H9 (cell line): ENCODE results near the gene CMTM8. TPM values are rescaled to one million over a fixed set of nuclear protein-coding genes. Genes with fewer than 3 reads are reported as not detected.
A peak's percentile ranks its signal among the peaks of the same experiment; 100 is the strongest.

ENCODE experiments used
- DNase-seq: peaks from one replicate; pipeline ENCODE4 v3.0.0-alpha.2; 2017
- H2AFZ ChIP-seq: one replicate; pipeline ENCODE4 v1.6.1; 2013; ENCODE audit warnings: mild to moderate bottlenecking, low read length, control low read depth, moderate library complexity
- H2AK5ac ChIP-seq: 2 replicates; pipeline ENCODE4 v1.6.1; 2013; ENCODE audit warnings: low read length, control low read depth, mixed read lengths; ENCODE audit not compliant: insufficient read length
- H2BK120ac ChIP-seq: one replicate; pipeline ENCODE4 v1.6.1; 2013; ENCODE audit warnings: low read depth, mild to moderate bottlenecking, low read length, control low read depth, inconsistent platforms; ENCODE audit not compliant: poor library complexity, severe bottlenecking
- H2BK12ac ChIP-seq: 2 replicates; pipeline ENCODE4 v1.6.1; 2013; ENCODE audit warnings: low read length, control low read depth, mixed read lengths, low read depth; ENCODE audit not compliant: insufficient read length
- H2BK15ac ChIP-seq: 2 replicates; pipeline ENCODE4 v1.6.1; 2013; ENCODE audit warnings: low read depth, low read length, control low read depth
- H2BK20ac ChIP-seq: one replicate; pipeline ENCODE4 v1.6.1; 2013; ENCODE audit warnings: low read depth, mild to moderate bottlenecking, low read length, control low read depth, inconsistent platforms; ENCODE audit not compliant: poor library complexity, severe bottlenecking
- H2BK5ac ChIP-seq: 2 replicates; pipeline ENCODE4 v1.6.1; 2013; ENCODE audit warnings: low read length, control low read depth, mixed read lengths; ENCODE audit not compliant: insufficient read length
- H3K14ac ChIP-seq: 2 replicates; pipeline ENCODE4 v1.6.1; 2013; ENCODE audit warnings: low read length, control low read depth; ENCODE audit not compliant: insufficient read depth
- H3K18ac ChIP-seq: 2 replicates; pipeline ENCODE4 v1.6.1; 2013; ENCODE audit warnings: low read depth, mild to moderate bottlenecking, mixed read lengths, low read length, control low read depth; ENCODE audit not compliant: insufficient read length
- H3K23ac ChIP-seq: 2 replicates; pipeline ENCODE4 v1.6.1; 2013; ENCODE audit warnings: low read length, control low read depth, mixed read lengths, low read depth; ENCODE audit not compliant: insufficient read length
- H3K23me2 ChIP-seq: 2 replicates; pipeline ENCODE4 v1.6.1; 2013; ENCODE audit warnings: low read depth, mild to moderate bottlenecking, mixed read lengths, low read length, control low read depth; ENCODE audit not compliant: insufficient read length, poor library complexity, severe bottlenecking
- H3K27ac ChIP-seq: 2 replicates; pipeline ENCODE4 v1.5.1; 2013; ENCODE audit warnings: low read length, control low read depth, mixed read lengths, low read depth; ENCODE audit not compliant: insufficient read length
- H3K27me3 ChIP-seq: 2 replicates; pipeline ENCODE4 v1.6.1; 2013; ENCODE audit warnings: low read length, control low read depth, inconsistent platforms; ENCODE audit not compliant: insufficient read depth
- H3K4ac ChIP-seq: 2 replicates; pipeline ENCODE4 v1.6.1; 2013; ENCODE audit warnings: low read depth, mild to moderate bottlenecking, control low read depth, inconsistent platforms, low read length, moderate library complexity
- H3K4me1 ChIP-seq: 2 replicates; pipeline ENCODE4 v1.6.1; 2013; ENCODE audit warnings: low read length, control low read depth, inconsistent platforms; ENCODE audit not compliant: insufficient read depth
- H3K4me2 ChIP-seq: 2 replicates; pipeline ENCODE4 v1.6.1; 2013; ENCODE audit warnings: low read length, control low read depth, mixed read lengths; ENCODE audit not compliant: insufficient read length, insufficient read depth
- H3K56ac ChIP-seq: 2 replicates; pipeline ENCODE4 v1.6.1; 2013; ENCODE audit warnings: low read depth, mild to moderate bottlenecking, mixed read lengths, low read length, control low read depth; ENCODE audit not compliant: insufficient read length
- H3K79me1 ChIP-seq: 2 replicates; pipeline ENCODE4 v1.6.1; 2013; ENCODE audit warnings: low read depth, mild to moderate bottlenecking, moderate library complexity, low read length, control low read depth, inconsistent platforms; ENCODE audit not compliant: insufficient read depth, poor library complexity, severe bottlenecking
- H3K79me2 ChIP-seq: 2 replicates; pipeline ENCODE4 v1.6.1; 2013; ENCODE audit warnings: low read length, control low read depth, inconsistent platforms; ENCODE audit not compliant: insufficient read depth
- H3K9ac ChIP-seq: 2 replicates; pipeline ENCODE4 v1.6.1; 2013; ENCODE audit warnings: low read length, control low read depth, mixed read lengths; ENCODE audit not compliant: insufficient read length; ENCODE audit errors: extremely low read depth
- H3K9me3 ChIP-seq: one replicate; pipeline ENCODE4 v1.6.1; 2013; ENCODE audit warnings: low read depth, low read length, inconsistent platforms; ENCODE audit not compliant: control insufficient read depth
- H3T11ph ChIP-seq: one replicate; pipeline ENCODE4 v1.6.1; 2013; ENCODE audit warnings: mild to moderate bottlenecking, low read length, control low read depth, inconsistent platforms
- H4K20me1 ChIP-seq: one replicate; pipeline ENCODE4 v1.6.1; 2013; ENCODE audit not compliant: control insufficient read depth, insufficient read length, insufficient read depth
- H4K5ac ChIP-seq: 2 replicates; pipeline ENCODE4 v1.6.1; 2013; ENCODE audit warnings: low read depth, mild to moderate bottlenecking, mixed read lengths, low read length, control low read depth; ENCODE audit not compliant: insufficient read length
- H4K8ac ChIP-seq: replicated peaks from 2 replicates; pipeline ENCODE4 v1.6.1; 2013; ENCODE audit warnings: low read length, control low read depth, mixed read lengths, low read depth; ENCODE audit not compliant: insufficient read length
- H4K91ac ChIP-seq: 2 replicates; pipeline ENCODE4 v1.6.1; 2013; ENCODE audit warnings: low read depth, mild to moderate bottlenecking, moderate library complexity, mixed read lengths, low read length, control low read depth; ENCODE audit not compliant: insufficient read length
- H3K27ac Mint-ChIP-seq, 3 experiments: 2 replicates in 2 of 3; 3 replicates in 1 of 3; pipeline ENCODE4 v1.8.0; 2020 to 2021; ENCODE audit warnings: mixed read lengths in 3 of 3, mild to moderate bottlenecking in 1 of 3, moderate library complexity in 1 of 3
- H3K27me3 Mint-ChIP-seq: 2 replicates; pipeline ENCODE4 v1.8.0; 2021; ENCODE audit warnings: low read depth, mild to moderate bottlenecking, moderate library complexity, mixed read lengths
- H3K36me3 Mint-ChIP-seq, 3 experiments: 2 replicates in 2 of 3; 3 replicates in 1 of 3; pipeline ENCODE4 v1.8.0; 2020 to 2021; ENCODE audit warnings: low read depth in 3 of 3, mixed read lengths in 3 of 3; ENCODE audit not compliant: insufficient read depth in 1 of 3
- H3K4me1 Mint-ChIP-seq, 2 experiments: 2 replicates each; pipeline ENCODE4 v1.8.0; 2020; ENCODE audit warnings: mixed read lengths in 2 of 2
- H3K4me3 Mint-ChIP-seq, 2 experiments: 2 replicates in 1 of 2; 3 replicates in 1 of 2; pipeline ENCODE4 v1.8.0; 2020 to 2021; ENCODE audit warnings: mild to moderate bottlenecking in 2 of 2, mixed read lengths in 2 of 2, moderate library complexity in 1 of 2
- H3K9me3 Mint-ChIP-seq, 2 experiments: 2 replicates in 1 of 2; 3 replicates in 1 of 2; pipeline ENCODE4 v1.8.0; 2020; ENCODE audit warnings: mild to moderate bottlenecking in 2 of 2, mixed read lengths in 2 of 2, moderate library complexity in 1 of 2
- WGBS: extraction: QIAGEN DNeasy Blood & Tissue Kit; methylation state at CpG from one replicate; pipeline ENCODE4 v1.1.7; 2013; ENCODE audit warnings: missing lambda C conversion rate, low lambda C conversion rate, mixed read lengths; ENCODE audit not compliant: insufficient read length; ENCODE audit errors: extremely low coverage; 5-methylcytosine and 5-hydroxymethylcytosine counted together
- total RNA-seq: library from RNA; stranded (reverse); gene quantifications from 2 replicates; pipeline ENCODE4 v1.2.1, GENCODE V29; 2021
- TF ChIP-seq, protein P1 (sequence below): fragments of 200-600 bp; sonication (generic); conservative IDR thresholded peaks from 3 replicates; pipeline ENCODE4 v1.8.0; 2021; ENCODE audit warnings: antibody characterized with exemption, mild to moderate bottlenecking

CMTM8 gene
- total RNA-seq, 1 experiment from 2014 or later = 4.0 TPM

DNA sequence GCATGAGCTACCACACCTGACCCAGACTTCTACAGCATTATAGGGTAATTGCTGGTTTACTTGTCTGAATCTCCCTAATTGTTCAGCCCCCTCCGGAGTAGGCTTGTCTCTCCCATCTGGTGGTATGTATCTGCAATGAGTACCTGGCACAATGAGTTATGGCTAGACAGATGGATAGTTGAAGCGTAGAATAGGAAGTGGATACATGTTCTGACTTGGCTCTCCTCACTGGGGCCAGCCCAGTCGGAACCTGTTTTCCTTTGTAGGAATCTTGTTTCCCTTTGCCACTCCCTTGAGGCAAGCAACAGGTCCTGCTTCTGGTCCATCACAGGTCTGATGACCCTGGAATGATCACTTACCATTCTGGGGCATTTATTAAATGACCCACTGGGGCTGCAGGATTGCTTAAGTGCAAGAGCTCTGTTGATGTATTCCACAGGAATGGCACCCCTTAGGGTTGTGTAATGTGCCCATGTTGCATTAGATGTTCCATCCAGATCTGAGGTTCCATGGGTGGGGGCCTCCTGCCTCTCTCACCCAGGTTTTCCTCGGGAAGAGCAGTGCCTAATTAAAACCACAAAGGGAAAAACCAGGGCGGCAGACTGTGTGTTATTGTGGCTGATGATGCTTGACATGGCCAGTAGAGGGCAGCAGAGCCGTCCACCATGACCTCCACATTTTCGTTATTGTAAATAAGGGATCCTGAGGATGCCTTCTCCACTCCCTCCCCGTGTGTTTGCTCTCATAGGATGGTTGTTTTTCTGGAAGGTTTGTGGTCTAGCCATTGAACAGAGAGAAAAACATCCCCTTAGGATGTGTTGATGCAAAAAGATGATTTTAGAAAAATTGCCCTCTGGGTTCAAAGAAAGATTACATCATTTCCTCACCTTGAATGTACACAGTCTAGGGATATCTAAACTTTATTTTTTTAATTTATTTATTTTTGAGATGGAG lies 58.0 kb downstream of the CMTM8 start:
- no peaks in the 10 kb centered on the region for H3K27me3 Mint-ChIP-seq

More for the DNA sequence above, 58.0 kb downstream of the CMTM8 start:
- H3T11ph ChIP-seq = no peak overlapping the region
- H3K4me3 Mint-ChIP-seq = no peak overlapping the region
- H3K4ac ChIP-seq = no peak overlapping the region
- no peak overlapping the region for H2BK20ac ChIP-seq
- H3K23ac ChIP-seq = no peak overlapping the region
- no CpG with 5 or more reads among the region's 8 CpGs for WGBS
- H3K27me3 ChIP-seq = no peaks in the 10 kb centered on the region
- DNase-seq = peak; percentile 69
- H3K9me3 Mint-ChIP-seq = no peaks in the 10 kb centered on the region
- no peak overlapping the region for H4K91ac ChIP-seq
- no peaks in the 10 kb centered on the region for H3K9me3 ChIP-seq
- H3K4me2 ChIP-seq = no peak overlapping the region
- no peaks in the 10 kb centered on the region for H3K36me3 Mint-ChIP-seq
- H3K79me1 ChIP-seq = no peaks in the 10 kb centered on the region
- no peak overlapping the region for H4K5ac ChIP-seq
- no peaks in the 10 kb centered on the region for H3K23me2 ChIP-seq
- no peaks in the 10 kb centered on the region for H4K20me1 ChIP-seq
- no peak overlapping the region for H3K18ac ChIP-seq
- peak overlapping the region in 1 of 3 experiments; percentile 76; a peak in 1 of 7 replicates for H3K27ac Mint-ChIP-seq
- no peak overlapping the region for H3K56ac ChIP-seq
- H3K9ac ChIP-seq = no peak overlapping the region
- H2BK12ac ChIP-seq = no peak overlapping the region
- no peaks in the 10 kb centered on the region for H3K79me2 ChIP-seq
- no peak overlapping the region for H4K8ac ChIP-seq
- TF ChIP-seq, protein P1, sequence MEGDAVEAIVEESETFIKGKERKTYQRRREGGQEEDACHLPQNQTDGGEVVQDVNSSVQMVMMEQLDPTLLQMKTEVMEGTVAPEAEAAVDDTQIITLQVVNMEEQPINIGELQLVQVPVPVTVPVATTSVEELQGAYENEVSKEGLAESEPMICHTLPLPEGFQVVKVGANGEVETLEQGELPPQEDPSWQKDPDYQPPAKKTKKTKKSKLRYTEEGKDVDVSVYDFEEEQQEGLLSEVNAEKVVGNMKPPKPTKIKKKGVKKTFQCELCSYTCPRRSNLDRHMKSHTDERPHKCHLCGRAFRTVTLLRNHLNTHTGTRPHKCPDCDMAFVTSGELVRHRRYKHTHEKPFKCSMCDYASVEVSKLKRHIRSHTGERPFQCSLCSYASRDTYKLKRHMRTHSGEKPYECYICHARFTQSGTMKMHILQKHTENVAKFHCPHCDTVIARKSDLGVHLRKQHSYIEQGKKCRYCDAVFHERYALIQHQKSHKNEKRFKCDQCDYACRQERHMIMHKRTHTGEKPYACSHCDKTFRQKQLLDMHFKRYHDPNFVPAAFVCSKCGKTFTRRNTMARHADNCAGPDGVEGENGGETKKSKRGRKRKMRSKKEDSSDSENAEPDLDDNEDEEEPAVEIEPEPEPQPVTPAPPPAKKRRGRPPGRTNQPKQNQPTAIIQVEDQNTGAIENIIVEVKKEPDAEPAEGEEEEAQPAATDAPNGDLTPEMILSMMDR = peak; percentile 92
- no peak overlapping the region for H2BK5ac ChIP-seq
- H3K4me1 ChIP-seq = no peaks in the 10 kb centered on the region
- H2BK120ac ChIP-seq = no peak overlapping the region
- no peak overlapping the region for H2BK15ac ChIP-seq
- H2AK5ac ChIP-seq = no peak overlapping the region
- H2AFZ ChIP-seq = no peak overlapping the region
- H3K14ac ChIP-seq = no peak overlapping the region
- H3K27ac ChIP-seq = no peak overlapping the region
- H3K4me1 Mint-ChIP-seq = peaks cover 6 to 14% of the 10 kb centered on the region in 2 experiments
